IMR-90 (cell line): ENCODE results near the gene NT5DC3. TPM values are rescaled to one million over a fixed set of nuclear protein-coding genes. Genes with fewer than 3 reads are reported as not detected.
A peak's percentile ranks its signal among the peaks of the same experiment; 100 is the strongest.

Source experiments
- ATAC-seq: fragments of 200-7000 bp; cut with Tn5 transposase; 2 replicates; pipeline ENCODE4 v1.9.1; 2020; ENCODE audit warnings: low read depth, mild to moderate bottlenecking, moderate library complexity
- BruUV-seq: library from RNA; stranded (reverse); fragments of 400-500 nt; replicated peaks from 2 replicates; lab custom pipeline; 2021; lab: Mats Ljungman, UMichigan
- CTCF ChIA-PET: fragments of 300-600 bp; formaldehyde crosslinking; extraction: SDS; loops from one replicate; lab custom pipeline; 2021; ENCODE audit warnings: antibody characterized with exemption; lab: Yijun Ruan, JAX
- POLR2A ChIA-PET: fragments of 300-600 bp; sonication (Branson Sonifier 250); formaldehyde crosslinking; loops from one replicate; lab custom pipeline; 2022; ENCODE audit warnings: antibody characterized with exemption; ENCODE audit not compliant: unreplicated experiment; lab: Charles Lee
- DNase-seq: peaks from one replicate; pipeline ENCODE4 v3.0.0; 2013
- H2AFZ ChIP-seq: replicated peaks from 2 replicates; pipeline ENCODE3; 2013; ENCODE audit warnings: low read length, mild to moderate bottlenecking; ENCODE audit not compliant: poor library complexity
- H2AK5ac ChIP-seq: 2 replicates; pipeline ENCODE4 v1.6.1; 2013; ENCODE audit warnings: low read depth, low read length, inconsistent platforms
- H2AK9ac ChIP-seq: replicated peaks from 2 replicates; pipeline ENCODE3; 2013; ENCODE audit warnings: mild to moderate bottlenecking, low read depth, low read length, moderate library complexity; ENCODE audit not compliant: poor library complexity
- H2BK120ac ChIP-seq: 2 replicates; pipeline ENCODE4 v1.6.1; 2013; ENCODE audit warnings: low read depth, low read length, inconsistent platforms
- H2BK15ac ChIP-seq: 3 replicates; pipeline ENCODE4 v1.6.1; 2013; ENCODE audit warnings: low read depth, low read length, inconsistent platforms
- H2BK20ac ChIP-seq: 2 replicates; pipeline ENCODE4 v1.6.1; 2013; ENCODE audit warnings: low read depth, mild to moderate bottlenecking, inconsistent platforms, low read length, moderate library complexity
- H2BK5ac ChIP-seq: 2 replicates; pipeline ENCODE4 v1.6.1; 2013; ENCODE audit warnings: mild to moderate bottlenecking, low read depth, low read length, inconsistent platforms; ENCODE audit not compliant: poor library complexity, severe bottlenecking
- H3K14ac ChIP-seq: replicated peaks from 2 replicates; pipeline ENCODE4 v1.6.1; 2013; ENCODE audit warnings: low read depth, low read length, inconsistent platforms
- H3K18ac ChIP-seq: 2 replicates; pipeline ENCODE4 v1.6.1; 2013; ENCODE audit warnings: low read depth, low read length, control low read depth
- H3K23ac ChIP-seq: 2 replicates; pipeline ENCODE4 v1.6.1; 2013; ENCODE audit warnings: low read depth, low read length, inconsistent platforms
- H3K27ac ChIP-seq: 2 replicates; pipeline ENCODE4 v1.5.1; 2013; ENCODE audit warnings: mild to moderate bottlenecking, control low read depth, low read length; ENCODE audit not compliant: insufficient read depth
- H3K27me3 ChIP-seq: 2 replicates; pipeline ENCODE4 v1.6.1; 2013; ENCODE audit warnings: low read length; ENCODE audit not compliant: control insufficient read depth, insufficient read depth
- H3K36me3 ChIP-seq: 2 replicates; pipeline ENCODE4 v1.6.1; 2013; ENCODE audit warnings: low read length, mixed read lengths; ENCODE audit not compliant: control insufficient read depth, insufficient read depth
- H3K4ac ChIP-seq: 2 replicates; pipeline ENCODE4 v1.6.1; 2013; ENCODE audit warnings: low read depth, low read length, inconsistent platforms
- H3K4me1 ChIP-seq: 2 replicates; pipeline ENCODE4 v1.6.1; 2013; ENCODE audit warnings: low read length, mixed read lengths; ENCODE audit not compliant: control insufficient read depth, insufficient read depth
- H3K4me2 ChIP-seq: 2 replicates; pipeline ENCODE4 v1.6.1; 2013; ENCODE audit warnings: low read depth, mild to moderate bottlenecking, control low read depth, low read length, moderate library complexity
- H3K4me3 ChIP-seq: 2 replicates; pipeline ENCODE4 v1.5.1; 2013; ENCODE audit warnings: low read depth, mild to moderate bottlenecking, control low read depth, low read length, moderate library complexity; ENCODE audit not compliant: insufficient read depth
- H3K56ac ChIP-seq: 2 replicates; pipeline ENCODE4 v1.6.1; 2013; ENCODE audit warnings: low read length, inconsistent platforms; ENCODE audit not compliant: insufficient read depth; ENCODE audit errors: extremely low read depth
- H3K79me1 ChIP-seq, 2 experiments: 2 replicates each; pipeline ENCODE4 v1.6.1; 2013; ENCODE audit warnings: low read length in 2 of 2, inconsistent platforms in 1 of 2, low read depth in 1 of 2
- H3K9ac ChIP-seq: 2 replicates; pipeline ENCODE4 v1.6.1; 2013; ENCODE audit warnings: low read depth, low read length, control low read depth
- H3K9me1 ChIP-seq: 2 replicates; pipeline ENCODE4 v1.6.1; 2013; ENCODE audit warnings: low read length, inconsistent platforms; ENCODE audit not compliant: insufficient read depth
- H3K9me3 ChIP-seq: 2 replicates; pipeline ENCODE4 v1.6.1; 2013; ENCODE audit warnings: low read length; ENCODE audit not compliant: control insufficient read depth, insufficient read depth
- H4K20me1 ChIP-seq: 2 replicates; pipeline ENCODE4 v1.6.1; 2013; ENCODE audit warnings: low read length, inconsistent platforms; ENCODE audit not compliant: insufficient read depth
- H4K5ac ChIP-seq: 2 replicates; pipeline ENCODE4 v1.6.1; 2013; ENCODE audit warnings: mild to moderate bottlenecking, low read depth, low read length, control low read depth
- H4K8ac ChIP-seq, 2 experiments: 2 replicates each; pipeline ENCODE4 v1.6.1; 2013; ENCODE audit warnings: low read depth in 2 of 2, low read length in 2 of 2, control low read depth in 1 of 2, inconsistent platforms in 1 of 2
- H4K91ac ChIP-seq: 2 replicates; pipeline ENCODE4 v1.6.1; 2013; ENCODE audit warnings: low read depth, low read length, inconsistent platforms; ENCODE audit not compliant: insufficient read depth
- BHLHE40 ChIP-seq: fragments of 150-350 bp; IDR thresholded peaks from 2 replicates; pipeline ENCODE4 v1.6.1; 2016; ENCODE audit warnings: mild to moderate bottlenecking, low read depth, low read length
- CEBPB ChIP-seq: IDR thresholded peaks from 2 replicates; pipeline ENCODE4 v1.6.1; 2012; ENCODE audit warnings: low read depth, low read length, improper control_type of control experiment
- CHD1 ChIP-seq: IDR thresholded peaks from 2 replicates; pipeline ENCODE4 v1.6.1; 2012; ENCODE audit warnings: low read depth, low read length, improper control_type of control experiment
- FOS ChIP-seq: fragments of 150-350 bp; IDR thresholded peaks from 2 replicates; pipeline ENCODE4 v1.6.1; 2016; ENCODE audit warnings: low read depth, low read length
- MAFK ChIP-seq: IDR thresholded peaks from 2 replicates; pipeline ENCODE4 v1.6.1; 2012; ENCODE audit warnings: low read depth, low read length, improper control_type of control experiment
- MAZ ChIP-seq: IDR thresholded peaks from 2 replicates; pipeline ENCODE4 v1.6.1; 2012; ENCODE audit warnings: low read depth, mild to moderate bottlenecking, low read length, improper control_type of control experiment, moderate library complexity, borderline replicate concordance
- MXI1 ChIP-seq: IDR thresholded peaks from 2 replicates; pipeline ENCODE4 v1.6.1; 2012; ENCODE audit warnings: low read depth, mild to moderate bottlenecking, low read length, moderate library complexity, borderline replicate concordance
- NFE2L2 ChIP-seq: fragments of 150-350 bp; IDR thresholded peaks from 2 replicates; pipeline ENCODE4 v1.6.1; 2016; ENCODE audit warnings: low read depth, mild to moderate bottlenecking, low read length
- POLR2A ChIP-seq: IDR thresholded peaks from 2 replicates; pipeline ENCODE4 v1.6.1; 2012; ENCODE audit warnings: mild to moderate bottlenecking, low read depth, low read length
- RAD21 ChIP-seq: IDR thresholded peaks from 2 replicates; pipeline ENCODE4 v1.6.1; 2012; ENCODE audit warnings: low read length, improper control_type of control experiment
- RCOR1 ChIP-seq: IDR thresholded peaks from 2 replicates; pipeline ENCODE4 v1.6.1; 2012; ENCODE audit warnings: mild to moderate bottlenecking, low read length, improper control_type of control experiment; ENCODE audit not compliant: insufficient replicate concordance
- RFX5 ChIP-seq: IDR thresholded peaks from 2 replicates; pipeline ENCODE4 v1.8.0; 2012; ENCODE audit warnings: low read depth, mild to moderate bottlenecking, low read length, moderate library complexity
- SMC3 ChIP-seq: fragments of 150-350 bp; IDR thresholded peaks from 2 replicates; pipeline ENCODE4 v1.6.1; 2016; ENCODE audit warnings: low read depth, mild to moderate bottlenecking, antibody characterized with exemption, low read length, moderate library complexity
- dilution Hi-C: fragments of 300-500 bp; cut with HindIII; formaldehyde crosslinking; loops from one replicate; pipeline ENCODE4 v1.14.3; 2018; ENCODE audit warnings: low sequenced_read_pairs; ENCODE audit not compliant: unreplicated experiment
- in situ Hi-C: fragments of 300-500 bp; cut with MboI; formaldehyde crosslinking; loops from 3 replicates; pipeline ENCODE4 v1.14.3; 2019; ENCODE audit warnings: low sequenced_read_pairs, inconsistent platforms, mixed read lengths
- intact Hi-C: fragments of 100-400 bp; cut with micrococcal nuclease; formaldehyde crosslinking; loops from 2 replicates; pipeline ENCODE4 v1.10.0; 2022
- polyA plus RNA-seq, 3 experiments: library from polyadenylated mRNA; depleted of rRNA; stranded (reverse); fragments of >200 nt; gene quantifications; 2 replicates each; pipeline ENCODE4 v1.2.3, GENCODE V29; 2012; ENCODE audit warnings: low replicate concordance in 1 of 3
- total RNA-seq: library from RNA; depleted of rRNA; stranded (reverse); fragments of >200 nt; gene quantifications from 2 replicates; pipeline ENCODE4 v1.2.3, GENCODE V29; 2012
- TF ChIP-seq, protein P1 (sequence below): fragments of 150-350 bp; IDR thresholded peaks from 2 replicates; pipeline ENCODE4 v1.6.1; 2016; ENCODE audit warnings: low read depth, mild to moderate bottlenecking, low read length, moderate library complexity, borderline replicate concordance
- TF ChIP-seq, protein P2 (sequence below): fragments of 150-350 bp; IDR thresholded peaks from 2 replicates; pipeline ENCODE4 v1.6.1; 2017; ENCODE audit warnings: mild to moderate bottlenecking, antibody characterized with exemption, low read length, low read depth
- TF ChIP-seq, protein P3 (sequence below): conservative IDR thresholded peaks from 2 replicates; pipeline ENCODE4 v1.5.1; 2012; ENCODE audit warnings: mild to moderate bottlenecking, low read depth, low read length, improper control_type of control experiment

Gene NT5DC3
- total and polyA plus RNA-seq, 2 of the 4 experiments (the other 2 are of a cell fraction) = 7.3 to 17.6 TPM

DNA sequence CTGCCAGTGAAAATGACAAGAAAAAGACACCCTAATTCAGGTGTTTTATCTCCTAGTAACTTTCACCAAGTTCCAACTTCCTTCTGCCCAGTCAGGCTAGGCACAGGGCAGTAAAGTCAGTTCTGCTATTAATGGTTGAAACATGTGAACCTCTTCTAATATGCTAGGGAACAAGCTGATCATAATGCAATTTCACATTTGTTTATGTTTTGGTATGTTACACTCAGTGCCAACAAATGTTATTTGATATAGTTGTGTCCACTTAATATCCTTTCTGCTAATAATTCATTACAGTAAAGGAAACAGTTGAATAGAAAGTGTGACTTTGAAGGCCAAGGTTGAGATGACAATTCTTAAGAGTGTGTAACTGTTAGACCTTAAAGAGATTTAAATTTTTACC is 17.2 kb downstream of the NT5DC3 start:
- H3K4me3 ChIP-seq = no peak overlapping the region
- POLR2A ChIA-PET = no interaction called here
- intact Hi-C loops = no loop called here

More for the DNA sequence above, 17.2 kb downstream of the NT5DC3 start:
- Histone ChIP-seq H3K27ac (no peak overlapping the region), H2AK5ac (no peak overlapping the region), H3K36me3 (no peaks in the 10 kb centered on the region; the same call in 1 of the 2 replicates), H3K4me1 (peaks cover 22% of the 10 kb centered on the region), H2BK15ac (no peak overlapping the region), H4K8ac (no peak overlapping the region), H3K4ac (no peak overlapping the region), H4K91ac (no peak overlapping the region), H3K4me2 (0 out of 2 replicates have a peak overlapping the region, but pooled peaks have one; percentile 18), H2BK20ac (no peak overlapping the region), H3K14ac (no peak overlapping the region), H3K23ac (no peak overlapping the region), H3K9me1 (peaks cover 19% of the 10 kb centered on the region), H4K20me1 (no peaks in the 10 kb centered on the region; the same call in 1 of the 2 replicates), H3K18ac (no peak overlapping the region), H2BK120ac (no peak overlapping the region), H3K27me3 (no peaks in the 10 kb centered on the region), H3K56ac (no peak overlapping the region), H3K9ac (no peak overlapping the region), H2BK5ac (no peak overlapping the region), H2AK9ac (no peak overlapping the region), H2AFZ (no peak overlapping the region), H3K79me1 (peaks cover 44 to 60% of the 10 kb centered on the region in 2 experiments), H3K9me3 (no peaks in the 10 kb centered on the region), H4K5ac (no peak overlapping the region)
- CTCF ChIA-PET = interaction anchor here (0.6 kb wide), 1 partner anchor 10 kb away, joined by 5 read pairs; no protein-coding TSS in a partner anchor
- in situ Hi-C loops = no loop called here
- DNase-seq = no peak
- no peak for TF ChIP-seq FOS
- no peak for TF ChIP-seq MAZ
- TF ChIP-seq, protein P1, sequence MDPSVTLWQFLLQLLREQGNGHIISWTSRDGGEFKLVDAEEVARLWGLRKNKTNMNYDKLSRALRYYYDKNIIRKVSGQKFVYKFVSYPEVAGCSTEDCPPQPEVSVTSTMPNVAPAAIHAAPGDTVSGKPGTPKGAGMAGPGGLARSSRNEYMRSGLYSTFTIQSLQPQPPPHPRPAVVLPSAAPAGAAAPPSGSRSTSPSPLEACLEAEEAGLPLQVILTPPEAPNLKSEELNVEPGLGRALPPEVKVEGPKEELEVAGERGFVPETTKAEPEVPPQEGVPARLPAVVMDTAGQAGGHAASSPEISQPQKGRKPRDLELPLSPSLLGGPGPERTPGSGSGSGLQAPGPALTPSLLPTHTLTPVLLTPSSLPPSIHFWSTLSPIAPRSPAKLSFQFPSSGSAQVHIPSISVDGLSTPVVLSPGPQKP = no peak
- no peak for TF ChIP-seq RFX5
- no peak for TF ChIP-seq MAFK
- TF ChIP-seq RAD21 = no peak
- no peak for TF ChIP-seq POLR2A
- TF ChIP-seq, protein P2, sequence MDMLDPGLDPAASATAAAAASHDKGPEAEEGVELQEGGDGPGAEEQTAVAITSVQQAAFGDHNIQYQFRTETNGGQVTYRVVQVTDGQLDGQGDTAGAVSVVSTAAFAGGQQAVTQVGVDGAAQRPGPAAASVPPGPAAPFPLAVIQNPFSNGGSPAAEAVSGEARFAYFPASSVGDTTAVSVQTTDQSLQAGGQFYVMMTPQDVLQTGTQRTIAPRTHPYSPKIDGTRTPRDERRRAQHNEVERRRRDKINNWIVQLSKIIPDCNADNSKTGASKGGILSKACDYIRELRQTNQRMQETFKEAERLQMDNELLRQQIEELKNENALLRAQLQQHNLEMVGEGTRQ = no peak
- no peak for TF ChIP-seq NFE2L2
- TF ChIP-seq, protein P3, sequence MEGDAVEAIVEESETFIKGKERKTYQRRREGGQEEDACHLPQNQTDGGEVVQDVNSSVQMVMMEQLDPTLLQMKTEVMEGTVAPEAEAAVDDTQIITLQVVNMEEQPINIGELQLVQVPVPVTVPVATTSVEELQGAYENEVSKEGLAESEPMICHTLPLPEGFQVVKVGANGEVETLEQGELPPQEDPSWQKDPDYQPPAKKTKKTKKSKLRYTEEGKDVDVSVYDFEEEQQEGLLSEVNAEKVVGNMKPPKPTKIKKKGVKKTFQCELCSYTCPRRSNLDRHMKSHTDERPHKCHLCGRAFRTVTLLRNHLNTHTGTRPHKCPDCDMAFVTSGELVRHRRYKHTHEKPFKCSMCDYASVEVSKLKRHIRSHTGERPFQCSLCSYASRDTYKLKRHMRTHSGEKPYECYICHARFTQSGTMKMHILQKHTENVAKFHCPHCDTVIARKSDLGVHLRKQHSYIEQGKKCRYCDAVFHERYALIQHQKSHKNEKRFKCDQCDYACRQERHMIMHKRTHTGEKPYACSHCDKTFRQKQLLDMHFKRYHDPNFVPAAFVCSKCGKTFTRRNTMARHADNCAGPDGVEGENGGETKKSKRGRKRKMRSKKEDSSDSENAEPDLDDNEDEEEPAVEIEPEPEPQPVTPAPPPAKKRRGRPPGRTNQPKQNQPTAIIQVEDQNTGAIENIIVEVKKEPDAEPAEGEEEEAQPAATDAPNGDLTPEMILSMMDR = no peak
- TF ChIP-seq RCOR1 = no peak
- TF ChIP-seq CEBPB = no peak
- TF ChIP-seq CHD1 = no peak
- no peak for TF ChIP-seq BHLHE40
- no peak for TF ChIP-seq MXI1
- TF ChIP-seq SMC3 = no peak
- ATAC-seq = no peak
- no TSS peak for BruUV-seq
- dilution Hi-C loops = no loop called here
